ENCODE measurements around the gene DNHD1.

DNA sequence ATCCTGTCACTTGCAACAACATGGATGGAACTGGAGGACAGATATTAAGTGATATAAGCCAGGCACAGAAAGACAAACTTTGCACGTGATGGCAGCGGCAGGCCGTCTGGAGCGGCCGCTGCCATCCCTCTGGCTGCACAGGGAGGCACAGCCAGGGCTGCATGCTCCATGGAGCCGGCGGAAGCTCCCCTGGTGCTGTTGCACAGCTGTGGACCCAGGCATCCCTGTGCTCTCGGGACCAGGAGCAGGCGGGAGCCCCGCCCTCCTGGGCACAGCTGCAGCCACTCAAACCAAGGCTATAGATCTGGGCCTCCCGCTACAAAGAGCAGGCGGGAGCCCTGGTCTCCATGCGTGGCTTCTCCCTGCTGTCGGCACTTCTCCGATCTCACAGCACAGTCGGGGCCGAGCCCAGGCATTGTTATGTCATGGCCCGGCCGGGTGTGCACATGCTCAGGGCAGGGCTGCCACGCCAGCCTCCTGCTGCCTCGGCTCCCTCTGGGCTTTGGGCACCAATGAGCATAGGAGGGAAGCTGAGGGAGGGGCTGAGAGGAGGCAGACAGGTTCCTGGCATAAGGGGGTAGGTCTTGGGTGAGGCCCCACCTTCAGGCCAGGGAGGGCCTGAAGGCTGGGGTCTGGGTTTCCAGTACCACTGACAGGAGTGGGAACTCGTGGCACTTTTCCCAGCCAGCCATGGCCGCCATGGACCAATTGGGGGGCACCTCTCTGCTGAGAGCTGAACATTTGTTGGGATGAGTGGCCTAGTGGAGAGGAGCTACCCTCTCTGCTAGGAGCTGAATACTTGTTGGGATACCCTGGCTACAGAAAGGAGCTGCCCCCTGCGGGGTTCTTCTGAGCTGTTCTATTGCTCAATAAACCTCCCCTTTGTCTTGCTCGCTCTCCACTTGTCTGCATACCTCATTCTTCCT lies 89.6 kb downstream of the DNHD1 start:
- no peak for TF ChIP-seq POLR2A (IDR thresholded peaks at IDR 0.05)
- TF ChIP-seq, protein P1, sequence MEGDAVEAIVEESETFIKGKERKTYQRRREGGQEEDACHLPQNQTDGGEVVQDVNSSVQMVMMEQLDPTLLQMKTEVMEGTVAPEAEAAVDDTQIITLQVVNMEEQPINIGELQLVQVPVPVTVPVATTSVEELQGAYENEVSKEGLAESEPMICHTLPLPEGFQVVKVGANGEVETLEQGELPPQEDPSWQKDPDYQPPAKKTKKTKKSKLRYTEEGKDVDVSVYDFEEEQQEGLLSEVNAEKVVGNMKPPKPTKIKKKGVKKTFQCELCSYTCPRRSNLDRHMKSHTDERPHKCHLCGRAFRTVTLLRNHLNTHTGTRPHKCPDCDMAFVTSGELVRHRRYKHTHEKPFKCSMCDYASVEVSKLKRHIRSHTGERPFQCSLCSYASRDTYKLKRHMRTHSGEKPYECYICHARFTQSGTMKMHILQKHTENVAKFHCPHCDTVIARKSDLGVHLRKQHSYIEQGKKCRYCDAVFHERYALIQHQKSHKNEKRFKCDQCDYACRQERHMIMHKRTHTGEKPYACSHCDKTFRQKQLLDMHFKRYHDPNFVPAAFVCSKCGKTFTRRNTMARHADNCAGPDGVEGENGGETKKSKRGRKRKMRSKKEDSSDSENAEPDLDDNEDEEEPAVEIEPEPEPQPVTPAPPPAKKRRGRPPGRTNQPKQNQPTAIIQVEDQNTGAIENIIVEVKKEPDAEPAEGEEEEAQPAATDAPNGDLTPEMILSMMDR (IDR thresholded peaks at IDR 0.05) = no peak

All from stomach (tissue), 4 donors.